22Rv1 (cell line): ENCODE data around the gene PLCXD3.

Source experiments
- CTCF ChIP-seq: fragments of 450-650 bp; IDR thresholded peaks from 2 replicates; pipeline ENCODE4 v1.5.1; 2017; ENCODE audit warnings: mild to moderate bottlenecking
- ZFX ChIP-seq: fragments of 450-650 bp; IDR thresholded peaks from 2 replicates; pipeline ENCODE4 v1.6.1; 2017; ENCODE audit warnings: antibody characterized with exemption, borderline replicate concordance

DNA sequence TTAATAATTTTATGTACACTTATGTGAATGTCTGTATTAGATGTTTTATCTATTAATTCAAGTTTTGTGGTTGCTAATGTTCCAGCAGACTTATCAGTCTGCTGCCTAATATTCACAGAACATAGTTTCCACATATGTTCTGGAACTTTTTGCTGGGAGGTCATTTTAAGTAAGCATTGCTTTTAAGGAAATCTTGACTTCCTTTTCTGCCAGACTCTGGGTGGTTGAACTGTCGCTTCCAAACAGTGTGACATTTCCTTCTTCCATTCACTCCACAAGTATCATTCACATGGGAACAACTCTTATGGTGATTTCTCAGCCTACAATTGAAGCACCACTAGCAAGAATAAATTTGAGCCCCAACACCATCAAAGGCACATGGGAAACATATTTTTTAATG, 82.9 kb downstream of the PLCXD3 start:
- TF ChIP-seq CTCF (no peak), ZFX (no peak)
